ENCODE results near the gene ITIH3.

- TF ChIP-seq EZH2 (IDR thresholded peaks at IDR 0.05; ENCODE audit: borderline replicate concordance, control insufficient read depth, low read depth, low read length) (no peak), EGR1 (IDR thresholded peaks at IDR 0.05; ENCODE audit: borderline replicate concordance in 1 of 2, low read depth in 2 of 2, low read length in 2 of 2) (no peak), SMC3 (IDR thresholded peaks at IDR 0.05; ENCODE audit: borderline replicate concordance, low read length) (no peak), CTCF (IDR thresholded peaks at IDR 0.05 in 2 of 3, conservative IDR thresholded peaks at IDR 0.05 in 1 of 3; ENCODE audit: control insufficient read depth in 2 of 3, extremely low read depth in 1 of 3, insufficient read depth in 1 of 3, low read depth in 3 of 3, low read length in 3 of 3) (no peak), SPI1 (IDR thresholded peaks at IDR 0.05; ENCODE audit: borderline replicate concordance, insufficient read depth, low read depth, low read length) (no peak), JUND (IDR thresholded peaks at IDR 0.05; ENCODE audit: low read depth, low read length) (no peak), TAF1 (IDR thresholded peaks at IDR 0.05; ENCODE audit: borderline replicate concordance, low read depth, low read length) (no peak), ZBTB33 (IDR thresholded peaks at IDR 0.05) (no peak), KDM1A (IDR thresholded peaks at IDR 0.05; ENCODE audit: borderline replicate concordance) (no peak), SREBF2 (IDR thresholded peaks at IDR 0.05; ENCODE audit: low read length) (no peak), RFX5 (IDR thresholded peaks at IDR 0.05; ENCODE audit: low read depth, low read length) (no peak), ATF2 (IDR thresholded peaks at IDR 0.05; ENCODE audit: low read length) (no peak), GABPA (IDR thresholded peaks at IDR 0.05; ENCODE audit: low read depth) (no peak)
These were observed 3.9 kb downstream of the ITIH3 start for GRCh38 chr3:52798376-52798977.
